Measurements from ENCODE around the gene NAPG.

The NAPG gene

GRCh38 chr18:10482363-10482984 is 43.4 kb upstream of the NAPG start:
- peaks cover 24% of the 10 kb centered on the region for H3K36me3 Mint-ChIP-seq (ENCODE audit: low read depth)
- no peak for TF ChIP-seq CTCF (IDR thresholded peaks at IDR 0.05; ENCODE audit: unreplicated experiment in 3 of 3)
- no peaks in the 10 kb centered on the region for H3K9me3 Mint-ChIP-seq
- H3K4me3 Mint-ChIP-seq, result no peak overlapping the region
- no peak overlapping the region for H3K27ac Mint-ChIP-seq
- H3K4me1 Mint-ChIP-seq, result peaks cover 1% of the 10 kb centered on the region
- no peaks in the 10 kb centered on the region for H3K27me3 Mint-ChIP-seq (ENCODE audit: low read depth)

GRCh38 chr18:10482985-10483949 is 42.6 kb upstream of the NAPG start:
- peaks cover 31% of the 10 kb centered on the region for H3K36me3 Mint-ChIP-seq (ENCODE audit: low read depth)
- no peaks in the 10 kb centered on the region for H3K27me3 Mint-ChIP-seq (ENCODE audit: low read depth)
- no peak for TF ChIP-seq CTCF (IDR thresholded peaks at IDR 0.05; ENCODE audit: unreplicated experiment in 3 of 3)
- peaks cover 5% of the 10 kb centered on the region for H3K4me1 Mint-ChIP-seq
- H3K9me3 Mint-ChIP-seq, result no peaks in the 10 kb centered on the region
- no peak overlapping the region for H3K27ac Mint-ChIP-seq
- H3K4me3 Mint-ChIP-seq, result no peak overlapping the region

- Mint-ChIP-seq H3K27ac (no peak overlapping the region), H3K36me3 (ENCODE audit: low read depth) (peaks cover 37% of the 10 kb centered on the region), H3K27me3 (ENCODE audit: low read depth) (no peaks in the 10 kb centered on the region), H3K4me1 (peaks cover 6% of the 10 kb centered on the region), H3K4me3 (no peak overlapping the region), H3K9me3 (no peaks in the 10 kb centered on the region)
- TF ChIP-seq CTCF (IDR thresholded peaks at IDR 0.05; ENCODE audit: unreplicated experiment in 3 of 3), result no peak
These were observed 40.4 kb upstream of the NAPG start for GRCh38 chr18:10485475-10485874.

GRCh38 chr18:10486362-10486761 is 39.5 kb upstream of the NAPG start:
- TF ChIP-seq CTCF (IDR thresholded peaks at IDR 0.05; ENCODE audit: unreplicated experiment in 3 of 3), result no peak

GRCh38 chr18:10487154-10487553 is 38.7 kb upstream of the NAPG start:
- H3K4me1 Mint-ChIP-seq, result peaks cover 6% of the 10 kb centered on the region
- H3K27me3 Mint-ChIP-seq (ENCODE audit: low read depth), result no peaks in the 10 kb centered on the region
- H3K36me3 Mint-ChIP-seq (ENCODE audit: low read depth), result peaks cover 37% of the 10 kb centered on the region
- H3K27ac Mint-ChIP-seq, result peak overlapping the region in 1 of 3 experiments; percentile 13
- H3K9me3 Mint-ChIP-seq, result no peaks in the 10 kb centered on the region
- TF ChIP-seq CTCF (IDR thresholded peaks at IDR 0.05; ENCODE audit: unreplicated experiment in 3 of 3), result no peak
- no peak overlapping the region for H3K4me3 Mint-ChIP-seq

More at GRCh38 chr18:10486362-10486761, 39.5 kb upstream of the NAPG start:
- Mint-ChIP-seq H3K4me1 (peaks cover 6% of the 10 kb centered on the region), H3K36me3 (ENCODE audit: low read depth) (peaks cover 37% of the 10 kb centered on the region), H3K27ac (peak overlapping the region in 1 of 3 experiments; percentile 13), H3K9me3 (no peaks in the 10 kb centered on the region), H3K27me3 (ENCODE audit: low read depth) (no peaks in the 10 kb centered on the region), H3K4me3 (no peak overlapping the region)
